Adrenal gland (tissue), 12 donors: ENCODE measurements around the gene ATXN10. TPM values are rescaled to one million over a fixed set of nuclear protein-coding genes. Genes with fewer than 3 reads are reported as not detected.

Experiments used
- DNase-seq, 7 donors: peaks; one replicate each; pipeline ENCODE4 v3.0.0-alpha.2; 2019 to 2020
- H3K27ac ChIP-seq, 5 donors: fragments of 200-600 bp; sonication (generic) in 4 of 5; 1 replicate in 3 of 5; 2 replicates in 2 of 5; pipeline versions ENCODE4 v1.5.1 to v1.8.0; 2016 to 2020; ENCODE audit warnings: mild to moderate bottlenecking in 1 of 5
- H3K27me3 ChIP-seq: fragments of 200-600 bp; 2 replicates; pipeline ENCODE4 v1.8.0; 2021
- H3K36me3 ChIP-seq, 2 donors: fragments of 200-600 bp; replicated peaks in 1 of 2; 1 replicate in 1 of 2; 2 replicates in 1 of 2; pipeline versions ENCODE4 v1.5.1 to v1.8.0; 2018 to 2022
- H3K4me1 ChIP-seq, 2 donors: fragments of 200-600 bp; replicated peaks in 1 of 2; 1 replicate in 1 of 2; 2 replicates in 1 of 2; pipeline versions ENCODE4 v1.5.1 to v1.8.0; 2018 to 2021
- H3K4me3 ChIP-seq, 4 donors: fragments of 200-600 bp; sonication (generic) in 3 of 4; one replicate each; pipeline ENCODE4 v1.5.1; 2016 to 2018
- H3K9me3 ChIP-seq, 3 donors: fragments of 200-600 bp; sonication (generic) in 1 of 3; replicated peaks in 1 of 3; 1 replicate in 2 of 3; 2 replicates in 1 of 3; pipeline versions ENCODE4 v1.5.1 to v1.8.0; 2016 to 2021
- CTCF ChIP-seq, 6 experiments: fragments of 450-650 bp in 4 of 6; fragments of 200-600 bp in 2 of 6; sonication (generic) in 1 of 6; IDR thresholded peaks; 1 replicate in 5 of 6; 2 replicates in 1 of 6; pipeline versions ENCODE4 v1.5.1 to v1.8.0; 2016 to 2021; ENCODE audit warnings: antibody characterized with exemption in 6 of 6, mild to moderate bottlenecking in 2 of 6, moderate library complexity in 1 of 6
- POLR2A ChIP-seq, 2 donors: fragments of 450-650 bp; IDR thresholded peaks; one replicate each; pipeline ENCODE4 v1.6.1; 2017; ENCODE audit warnings: antibody characterized with exemption in 2 of 2, mild to moderate bottlenecking in 2 of 2, moderate library complexity in 1 of 2
- WGBS, 4 donors: extraction: QIAGEN DNeasy Blood & Tissue Kit in 2 of 4; methylation state at CpG; one replicate each; pipeline versions ENCODE4 v1.1.5 to v1.1.7; 2013 to 2017; 5-methylcytosine and 5-hydroxymethylcytosine counted together
- intact Hi-C, 2 donors: fragments of 100-400 bp; cut with DNase I; formaldehyde crosslinking; loops; one replicate each; pipeline versions ENCODE4 v1.14.1 to v1.15.0; 2022 to 2023
- polyA plus RNA-seq, 3 donors: library from polyadenylated mRNA; stranded (reverse); fragments of 200-250 nt in 2 of 3; fragments of 350-450 nt in 1 of 3; fragmentation: Illumina TruSeq in 1 of 3; extraction: RNeasy Lipid Tissue Mini Kit (QIAGEN cat#74804) in 1 of 3; gene quantifications; one replicate each; pipeline ENCODE4 v1.2.3, GENCODE V29; 2013 to 2014
- total RNA-seq, 9 donors: library from RNA; depleted of rRNA in 4 of 9; stranded (reverse); fragments of >200 nt in 4 of 9; fragments of 120-200 nt in 1 of 9; fragmentation: NEBNext Ultra II Directional in 1 of 9; extraction: Animal tissue kit (Norgen Biotek cat#: 25700) in 1 of 9; gene quantifications; one replicate each; pipeline versions ENCODE4 v1.1.0 to v1.2.4, GENCODE V29; 2013 to 2023
- donor health status: healthy with polysubstance abuse.
- donor health status: Bipolar disorder and iron deficiency.
- donor health status: DM: yes; HTN: yes; CAD: no.
- donor health status: DM: no; HTN: no; CAD: no.
- donor health status: DM: no; HTN: no; CAD: no.
- donor health status: DM: yes; HTN: yes; CAD: no.

The ATXN10 gene
- total and polyA plus RNA-seq, 12 donors, result 21.2 to 306 (median 165) TPM

- H3K36me3 ChIP-seq, result no peaks in the 10 kb centered on the region
- peaks cover 40 to 87% of the 10 kb centered on the region in 2 donors for H3K4me1 ChIP-seq
- no peaks in the 10 kb centered on the region for H3K9me3 ChIP-seq
- no peak overlapping the region for H3K27ac ChIP-seq
- H3K4me3 ChIP-seq, result no peak overlapping the region
- H3K27me3 ChIP-seq, result no peaks in the 10 kb centered on the region
- intact Hi-C loops, result no loop called here
- DNase-seq, result no peak
- 90 to 94% (median 91%) methylated on average over 5 of the region's 5 CpGs for WGBS, 4 donors
- TF ChIP-seq CTCF (IDR thresholded peaks at IDR 0.05) (no peak), POLR2A (IDR thresholded peaks at IDR 0.05) (no peak)
Observed at GRCh38 chr22:45684752-45685574, 13.3 kb downstream of the ATXN10 start.

GRCh38 chr22:45686004-45686403 is 14.4 kb downstream of the ATXN10 start:
- Histone ChIP-seq H3K9me3 (no peaks in the 10 kb centered on the region), H3K27me3 (no peaks in the 10 kb centered on the region), H3K36me3 (peaks cover 0 to 5% of the 10 kb centered on the region in 2 donors), H3K4me3 (no peak overlapping the region), H3K27ac (no peak overlapping the region), H3K4me1 (peaks cover 40 to 80% of the 10 kb centered on the region in 2 donors)
- no peak for TF ChIP-seq POLR2A (IDR thresholded peaks at IDR 0.05)
- no peak for TF ChIP-seq CTCF (IDR thresholded peaks at IDR 0.05)
- no peak for DNase-seq
- WGBS, 4 donors, result 55 to 70% (median 61%) methylated on average over 2 of the region's 2 CpGs
- intact Hi-C loops, result no loop called here

- DNase-seq, result no peak
- Histone ChIP-seq H3K4me3 (no peak overlapping the region), H3K27ac (no peak overlapping the region), H3K27me3 (no peaks in the 10 kb centered on the region), H3K9me3 (no peaks in the 10 kb centered on the region), H3K36me3 (peaks cover 0 to 8% of the 10 kb centered on the region in 2 donors), H3K4me1 (peaks cover 40 to 72% of the 10 kb centered on the region in 2 donors)
- TF ChIP-seq POLR2A (IDR thresholded peaks at IDR 0.05), result no peak
- TF ChIP-seq CTCF (IDR thresholded peaks at IDR 0.05), result no peak
- 56 to 68% (median 61%) methylated on average over 5 of the region's 5 CpGs for WGBS, 4 donors
- intact Hi-C loops, result no loop called here
Observed at GRCh38 chr22:45686836-45687235, 15.2 kb downstream of the ATXN10 start.

- 39 to 46% (median 44%) methylated on average over 4 of the region's 4 CpGs for WGBS, 4 donors
- peaks cover 32 to 61% of the 10 kb centered on the region in 2 donors for H3K4me1 ChIP-seq
- H3K9me3 ChIP-seq, result no peaks in the 10 kb centered on the region
- TF ChIP-seq POLR2A (IDR thresholded peaks at IDR 0.05) (no peak), CTCF (IDR thresholded peaks at IDR 0.05) (no peak)
- intact Hi-C loops, result no loop called here
- peak overlapping the region in 4 of 5 donors; percentile 27 to 70 (median 38) for H3K27ac ChIP-seq
- H3K36me3 ChIP-seq, result peaks cover 0 to 19% of the 10 kb centered on the region in 2 donors
- H3K27me3 ChIP-seq, result no peaks in the 10 kb centered on the region
- DNase-seq, result peak in 4 of 7 donors; percentile 34 to 42 (median 41)
- H3K4me3 ChIP-seq, result no peak overlapping the region
Observed at GRCh38 chr22:45688600-45689080, 17.0 kb downstream of the ATXN10 start.
